WTC11 (cell line): Measurements from ENCODE around the gene INPP5E. TPM values are rescaled to one million over a fixed set of nuclear protein-coding genes. Genes with fewer than 3 reads are reported as not detected.

ENCODE experiments used
- ATAC-seq: fragments of 200-7000 bp; cut with Tn5 transposase; 2 replicates; pipeline ENCODE4 v1.10.0; 2021; ENCODE audit warnings: mild to moderate bottlenecking, moderate library complexity
- CTCF ChIA-PET: fragments of 300-600 bp; sonication (Branson Sonifier 250); formaldehyde crosslinking; loops from one replicate; lab custom pipeline; 2021; ENCODE audit warnings: antibody characterized with exemption; lab: Charles Lee
- POLR2A ChIA-PET: fragments of 350-600 bp; sonication (Branson Sonifier 250); formaldehyde crosslinking; loops from one replicate; lab custom pipeline; 2021; ENCODE audit warnings: antibody characterized with exemption; lab: Charles Lee
- DNase-seq: peaks from one replicate; pipeline ENCODE4 v3.0.0; 2021; ENCODE audit warnings: low spot score
- H3K27ac Mint-ChIP-seq: 2 replicates; pipeline ENCODE4 v1.8.0; 2021; ENCODE audit warnings: mixed read lengths
- H3K27me3 Mint-ChIP-seq: 2 replicates; pipeline ENCODE4 v1.8.0; 2021; ENCODE audit warnings: low read depth, mild to moderate bottlenecking, moderate library complexity, mixed read lengths
- H3K36me3 Mint-ChIP-seq: 2 replicates; pipeline ENCODE4 v1.8.0; 2021; ENCODE audit warnings: mixed read lengths
- H3K4me1 Mint-ChIP-seq: 2 replicates; pipeline ENCODE4 v1.8.0; 2022; ENCODE audit warnings: mixed read lengths
- H3K4me3 Mint-ChIP-seq: 2 replicates; pipeline ENCODE4 v1.8.0; 2021; ENCODE audit warnings: mild to moderate bottlenecking, moderate library complexity, mixed read lengths
- H3K9me3 Mint-ChIP-seq: 2 replicates; pipeline ENCODE4 v1.8.0; 2021; ENCODE audit warnings: mixed read lengths
- ATF1 ChIP-seq: sonication (generic); formaldehyde crosslinking; IDR thresholded peaks from 2 replicates; pipeline ENCODE4 v1.8.1; 2023; ENCODE audit warnings: mild to moderate bottlenecking, moderate library complexity, missing genetic modification reagents
- CDX4 ChIP-seq: fragments of 250-450 bp; sonication (Bioruptor Pico); IDR thresholded peaks from 2 replicates; pipeline ENCODE4 v1.9.0; 2021; ENCODE audit warnings: moderate library complexity, mild to moderate bottlenecking, inconsistent platforms, borderline replicate concordance
- E2F4 ChIP-seq: sonication (generic); formaldehyde crosslinking; IDR thresholded peaks from 2 replicates; pipeline ENCODE4 v1.8.1; 2022; ENCODE audit warnings: low read depth, mild to moderate bottlenecking, moderate library complexity, missing genetic modification reagents, borderline replicate concordance
- ERG ChIP-seq: fragments of 250-450 bp; sonication (Bioruptor Pico); IDR thresholded peaks from 2 replicates; pipeline ENCODE4 v1.8.0; 2021; ENCODE audit warnings: mild to moderate bottlenecking
- FOXK1 ChIP-seq: sonication (generic); formaldehyde crosslinking; IDR thresholded peaks from 2 replicates; pipeline ENCODE4 v1.8.0; 2022; ENCODE audit warnings: mild to moderate bottlenecking, moderate library complexity, missing genetic modification reagents
- FOXP1 ChIP-seq: sonication (generic); formaldehyde crosslinking; IDR thresholded peaks from 2 replicates; pipeline ENCODE4 v1.8.0; 2022; ENCODE audit warnings: missing genetic modification reagents, mild to moderate bottlenecking, moderate library complexity, borderline replicate concordance
- FOXP4 ChIP-seq: sonication (generic); formaldehyde crosslinking; IDR thresholded peaks from 2 replicates; pipeline ENCODE4 v1.8.0; 2022; ENCODE audit warnings: mild to moderate bottlenecking, missing genetic modification reagents
- GTF2I ChIP-seq: fragments of 250-450 bp; sonication (Bioruptor Pico); conservative IDR thresholded peaks from 2 replicates; pipeline ENCODE4 v1.4.0; 2021; ENCODE audit warnings: mild to moderate bottlenecking
- HMGXB4 ChIP-seq: sonication (generic); formaldehyde crosslinking; IDR thresholded peaks from 2 replicates; pipeline ENCODE4 v1.8.1; 2023; ENCODE audit warnings: mild to moderate bottlenecking, moderate library complexity, missing genetic modification reagents
- JUN ChIP-seq: sonication (generic); formaldehyde crosslinking; IDR thresholded peaks from 2 replicates; pipeline ENCODE4 v1.8.0; 2023; ENCODE audit warnings: mild to moderate bottlenecking, missing genetic modification reagents
- MYBL2 ChIP-seq: sonication (generic); formaldehyde crosslinking; IDR thresholded peaks from 2 replicates; pipeline ENCODE4 v1.8.1; 2023; ENCODE audit warnings: mild to moderate bottlenecking, moderate library complexity, missing genetic modification reagents
- NFATC4 ChIP-seq: fragments of 250-450 bp; sonication (Bioruptor Pico); IDR thresholded peaks from 2 replicates; pipeline ENCODE4 v1.9.0; 2021; ENCODE audit warnings: mild to moderate bottlenecking
- NR2C2 ChIP-seq: sonication (generic); formaldehyde crosslinking; IDR thresholded peaks from 2 replicates; pipeline ENCODE4 v1.8.0; 2022; ENCODE audit warnings: mild to moderate bottlenecking, missing genetic modification reagents
- PRRX2 ChIP-seq: fragments of 250-450 bp; sonication (Bioruptor Pico); IDR thresholded peaks from 2 replicates; pipeline ENCODE4 v1.8.0; 2021; ENCODE audit warnings: mild to moderate bottlenecking
- RORB ChIP-seq: fragments of 250-450 bp; sonication (Bioruptor Pico); IDR thresholded peaks from 2 replicates; pipeline ENCODE4 v1.9.0; 2021; ENCODE audit warnings: mild to moderate bottlenecking
- SOX15 ChIP-seq: fragments of 250-450 bp; sonication (Bioruptor Pico); IDR thresholded peaks from 2 replicates; pipeline ENCODE4 v1.9.0; 2021; ENCODE audit warnings: mild to moderate bottlenecking
- STAT6 ChIP-seq: sonication (generic); formaldehyde crosslinking; conservative IDR thresholded peaks from 2 replicates; pipeline ENCODE4 v1.8.1; 2023; ENCODE audit warnings: mild to moderate bottlenecking, low read depth, missing genetic modification reagents, moderate library complexity
- TEAD4 ChIP-seq: sonication (generic); formaldehyde crosslinking; IDR thresholded peaks from 2 replicates; pipeline ENCODE4 v1.8.0; 2022; ENCODE audit warnings: mild to moderate bottlenecking, missing genetic modification reagents
- ZNF232 ChIP-seq: sonication (generic); formaldehyde crosslinking; IDR thresholded peaks from 2 replicates; pipeline ENCODE4 v1.8.0; 2022; ENCODE audit warnings: mild to moderate bottlenecking, missing genetic modification reagents
- ZNF317 ChIP-seq: sonication (generic); formaldehyde crosslinking; IDR thresholded peaks from 2 replicates; pipeline ENCODE4 v1.8.1; 2023; ENCODE audit warnings: low read depth, mild to moderate bottlenecking, moderate library complexity, missing genetic modification reagents, borderline replicate concordance
- total RNA-seq: library from RNA; stranded (reverse); gene quantifications from 3 replicates; pipeline ENCODE4 v1.2.3, GENCODE V29; 2021

The INPP5E gene
- total RNA-seq, 1 experiment from 2014 or later, result 24.0 TPM

GRCh38 chr9:136393531-136393930, 46.1 kb downstream of the INPP5E start:
- TF ChIP-seq TEAD4 (CRISPR knock-in tag), result no peak
- H3K4me1 Mint-ChIP-seq, result peaks cover under 1% of the 10 kb centered on the region; the same call in 1 of the 2 replicates
- ATAC-seq, result no peak
- peaks cover 42% of the 10 kb centered on the region for H3K36me3 Mint-ChIP-seq
- no peak overlapping the region for H3K4me3 Mint-ChIP-seq
- no peak for DNase-seq
- no peak overlapping the region for H3K27ac Mint-ChIP-seq
- POLR2A ChIA-PET, result no interaction called here
- H3K27me3 Mint-ChIP-seq, result no peaks in the 10 kb centered on the region
- H3K9me3 Mint-ChIP-seq, result no peaks in the 10 kb centered on the region
- CTCF ChIA-PET, result no interaction called here

- H3K4me3 Mint-ChIP-seq, result no peak overlapping the region
Measured at GRCh38 chr9:136392538-136393449, 46.9 kb downstream of the INPP5E start.

More at GRCh38 chr9:136392538-136393449, 46.9 kb downstream of the INPP5E start:
- Mint-ChIP-seq H3K27ac (no peak overlapping the region), H3K36me3 (peaks cover 44% of the 10 kb centered on the region), H3K4me1 (no peaks in the 10 kb centered on the region), H3K27me3 (no peaks in the 10 kb centered on the region), H3K9me3 (no peaks in the 10 kb centered on the region)
- CTCF ChIA-PET, result no interaction called here
- DNase-seq (no peak), ATAC-seq (no peak)
- POLR2A ChIA-PET, result no interaction called here
- TF ChIP-seq CDX4, result no peak
- TF ChIP-seq SOX15 (CRISPR knock-in tag), result no peak
- no peak for TF ChIP-seq FOXK1 (CRISPR knock-in tag)
- TF ChIP-seq HMGXB4 (CRISPR knock-in tag), result no peak
- no peak for TF ChIP-seq STAT6 (CRISPR knock-in tag)
- TF ChIP-seq RORB (CRISPR knock-in tag), result no peak
- TF ChIP-seq ZNF232, result no peak
- TF ChIP-seq FOXP4, result no peak
- TF ChIP-seq ATF1 (CRISPR knock-in tag), result no peak
- no peak for TF ChIP-seq PRRX2 (CRISPR knock-in tag)
- no peak for TF ChIP-seq MYBL2
- TF ChIP-seq NFATC4, result no peak
- TF ChIP-seq NR2C2, result no peak
- TF ChIP-seq FOXP1 (CRISPR knock-in tag), result no peak
- no peak for TF ChIP-seq GTF2I (CRISPR knock-in tag)
- no peak for TF ChIP-seq E2F4 (CRISPR knock-in tag)
- no peak for TF ChIP-seq ZNF317
- no peak for TF ChIP-seq ERG
- no peak for TF ChIP-seq JUN (CRISPR knock-in tag)
